22Rv1 (cell line): ENCODE measurements around the gene ANKRD33.

Experiments used
- ZFX ChIP-seq: fragments of 450-650 bp; IDR thresholded peaks from 2 replicates; pipeline ENCODE4 v1.6.1; 2017; ENCODE audit warnings: antibody characterized with exemption, borderline replicate concordance
- TF ChIP-seq, protein P1 (sequence below): fragments of 450-650 bp; IDR thresholded peaks from 2 replicates; pipeline ENCODE4 v1.5.1; 2017; ENCODE audit warnings: mild to moderate bottlenecking

DNA sequence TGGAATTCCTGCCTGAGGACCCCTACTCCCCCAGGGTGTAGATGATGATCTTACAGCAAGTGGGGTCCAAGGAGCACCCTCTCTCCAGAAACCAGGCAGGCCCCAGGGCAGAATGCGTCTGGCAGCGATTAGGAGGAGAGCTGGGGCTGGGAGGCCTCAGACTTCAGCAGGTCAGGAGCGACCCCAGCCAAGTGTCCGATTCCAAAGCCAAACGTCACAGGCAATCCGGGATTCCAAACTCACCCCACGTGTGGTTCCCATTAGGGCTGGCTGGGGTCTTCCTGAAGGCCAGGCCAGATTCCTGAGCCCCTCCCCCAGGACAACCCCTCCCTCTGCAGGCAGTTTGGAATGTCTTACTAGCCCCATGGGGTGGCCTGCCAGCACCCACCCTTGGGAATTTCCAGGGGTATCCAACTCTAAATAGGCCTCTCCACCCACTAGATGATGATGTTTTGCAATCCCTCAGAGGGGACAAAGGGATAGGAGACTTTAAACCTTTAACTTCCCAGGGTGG, 22.1 kb upstream of the ANKRD33 start:
- TF ChIP-seq, protein P1, sequence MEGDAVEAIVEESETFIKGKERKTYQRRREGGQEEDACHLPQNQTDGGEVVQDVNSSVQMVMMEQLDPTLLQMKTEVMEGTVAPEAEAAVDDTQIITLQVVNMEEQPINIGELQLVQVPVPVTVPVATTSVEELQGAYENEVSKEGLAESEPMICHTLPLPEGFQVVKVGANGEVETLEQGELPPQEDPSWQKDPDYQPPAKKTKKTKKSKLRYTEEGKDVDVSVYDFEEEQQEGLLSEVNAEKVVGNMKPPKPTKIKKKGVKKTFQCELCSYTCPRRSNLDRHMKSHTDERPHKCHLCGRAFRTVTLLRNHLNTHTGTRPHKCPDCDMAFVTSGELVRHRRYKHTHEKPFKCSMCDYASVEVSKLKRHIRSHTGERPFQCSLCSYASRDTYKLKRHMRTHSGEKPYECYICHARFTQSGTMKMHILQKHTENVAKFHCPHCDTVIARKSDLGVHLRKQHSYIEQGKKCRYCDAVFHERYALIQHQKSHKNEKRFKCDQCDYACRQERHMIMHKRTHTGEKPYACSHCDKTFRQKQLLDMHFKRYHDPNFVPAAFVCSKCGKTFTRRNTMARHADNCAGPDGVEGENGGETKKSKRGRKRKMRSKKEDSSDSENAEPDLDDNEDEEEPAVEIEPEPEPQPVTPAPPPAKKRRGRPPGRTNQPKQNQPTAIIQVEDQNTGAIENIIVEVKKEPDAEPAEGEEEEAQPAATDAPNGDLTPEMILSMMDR: no peak
- TF ChIP-seq ZFX: no peak
